ENCODE results near the gene CHST9. TPM values are rescaled to one million over a fixed set of nuclear protein-coding genes. Genes with fewer than 3 reads are reported as not detected.

CHST9 gene
- total and polyA plus RNA-seq, 2 experiments from 2014 or later = 9.8 to 32.7 TPM

DNA sequence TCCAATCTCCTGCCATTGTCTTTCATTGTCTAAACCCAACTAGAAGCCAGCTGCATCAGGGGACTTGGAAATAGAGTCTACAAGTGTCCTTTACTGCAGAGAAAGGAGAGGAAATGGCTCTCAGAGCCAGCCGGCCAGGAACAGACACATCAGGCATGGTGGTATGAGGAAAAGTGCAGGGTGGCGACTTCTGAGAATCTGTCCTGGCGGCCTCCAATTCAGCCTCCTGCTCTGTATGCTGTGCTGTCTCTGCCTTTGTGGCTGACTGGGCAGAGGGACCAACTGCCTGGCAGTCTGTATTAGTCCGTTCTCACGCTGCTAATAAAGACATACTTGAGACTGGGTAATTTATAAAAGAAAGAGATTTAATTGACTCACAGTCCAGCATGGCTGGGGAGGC is 282.8 kb downstream of the CHST9 start:
- Histone ChIP-seq H3K4me2 (no peak overlapping the region), H3K9me2 (replicated peaks; ENCODE audit: insufficient read depth) (no peaks in the 10 kb centered on the region), H3K27ac (no peak overlapping the region), H3K4me3 (no peak overlapping the region), H3K27me3 (no peaks in the 10 kb centered on the region), H3K4me1 (ENCODE audit: insufficient read depth) (no peaks in the 10 kb centered on the region), H2AFZ (no peak overlapping the region), H3K36me3 (replicated peaks; ENCODE audit: insufficient read depth, low read depth) (no peaks in the 10 kb centered on the region), H4K20me1 (ENCODE audit: insufficient read depth, poor library complexity, severe bottlenecking) (no peaks in the 10 kb centered on the region), H3K9me3 (ENCODE audit: low read depth) (no peaks in the 10 kb centered on the region), H3K79me2 (no peaks in the 10 kb centered on the region)
- TF ChIP-seq, protein P1, sequence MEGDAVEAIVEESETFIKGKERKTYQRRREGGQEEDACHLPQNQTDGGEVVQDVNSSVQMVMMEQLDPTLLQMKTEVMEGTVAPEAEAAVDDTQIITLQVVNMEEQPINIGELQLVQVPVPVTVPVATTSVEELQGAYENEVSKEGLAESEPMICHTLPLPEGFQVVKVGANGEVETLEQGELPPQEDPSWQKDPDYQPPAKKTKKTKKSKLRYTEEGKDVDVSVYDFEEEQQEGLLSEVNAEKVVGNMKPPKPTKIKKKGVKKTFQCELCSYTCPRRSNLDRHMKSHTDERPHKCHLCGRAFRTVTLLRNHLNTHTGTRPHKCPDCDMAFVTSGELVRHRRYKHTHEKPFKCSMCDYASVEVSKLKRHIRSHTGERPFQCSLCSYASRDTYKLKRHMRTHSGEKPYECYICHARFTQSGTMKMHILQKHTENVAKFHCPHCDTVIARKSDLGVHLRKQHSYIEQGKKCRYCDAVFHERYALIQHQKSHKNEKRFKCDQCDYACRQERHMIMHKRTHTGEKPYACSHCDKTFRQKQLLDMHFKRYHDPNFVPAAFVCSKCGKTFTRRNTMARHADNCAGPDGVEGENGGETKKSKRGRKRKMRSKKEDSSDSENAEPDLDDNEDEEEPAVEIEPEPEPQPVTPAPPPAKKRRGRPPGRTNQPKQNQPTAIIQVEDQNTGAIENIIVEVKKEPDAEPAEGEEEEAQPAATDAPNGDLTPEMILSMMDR (IDR thresholded peaks at IDR 0.05; ENCODE audit: poor library complexity) = no peak
- no peak for TF ChIP-seq EZH2phosphoT487 (IDR thresholded peaks at IDR 0.05; ENCODE audit: low read depth, severe bottlenecking, unreplicated experiment)
- TF ChIP-seq EZH2 (IDR thresholded peaks at IDR 0.05; ENCODE audit: borderline replicate concordance) = no peak
- 99% methylated on average over 5 of the region's 5 CpGs for WGBS (ENCODE audit: low lambda C conversion rate, missing lambda C conversion rate)
- DNase-seq (ENCODE audit: low spot score) = no peak

DNA sequence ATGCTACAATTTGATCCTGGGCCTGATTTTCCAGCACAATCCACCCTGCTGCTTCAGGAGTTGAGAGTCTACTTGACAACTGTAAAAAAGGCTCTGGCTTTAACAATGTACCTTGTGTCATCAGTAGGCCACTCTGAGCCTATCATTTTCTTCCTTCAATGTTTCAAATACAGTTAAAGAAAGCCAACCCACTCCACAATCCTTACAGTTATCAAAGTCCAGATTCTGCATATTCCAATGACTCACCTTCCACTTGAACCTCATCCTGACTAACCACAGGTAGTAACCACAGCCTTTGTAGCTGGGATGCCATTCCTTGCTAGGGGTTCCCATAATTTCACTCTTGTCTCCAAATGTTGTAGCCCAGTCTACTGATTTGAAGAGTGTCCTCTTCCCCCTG is 284.1 kb downstream of the CHST9 start:
- Histone ChIP-seq H4K20me1 (ENCODE audit: insufficient read depth, poor library complexity, severe bottlenecking) (no peaks in the 10 kb centered on the region), H3K9me3 (ENCODE audit: low read depth) (no peaks in the 10 kb centered on the region), H3K27ac (no peak overlapping the region), H3K27me3 (no peaks in the 10 kb centered on the region), H3K4me3 (no peak overlapping the region), H3K4me1 (ENCODE audit: insufficient read depth) (no peaks in the 10 kb centered on the region), H3K4me2 (no peak overlapping the region), H3K36me3 (replicated peaks; ENCODE audit: insufficient read depth, low read depth) (no peaks in the 10 kb centered on the region), H3K9me2 (replicated peaks; ENCODE audit: insufficient read depth) (no peaks in the 10 kb centered on the region), H2AFZ (no peak overlapping the region), H3K79me2 (no peaks in the 10 kb centered on the region)
- peak; percentile 5 for DNase-seq (ENCODE audit: low spot score)
- TF ChIP-seq, protein P1 (IDR thresholded peaks at IDR 0.05; ENCODE audit: poor library complexity) = no peak
- TF ChIP-seq EZH2phosphoT487 (IDR thresholded peaks at IDR 0.05; ENCODE audit: low read depth, severe bottlenecking, unreplicated experiment) (no peak), EZH2 (IDR thresholded peaks at IDR 0.05; ENCODE audit: borderline replicate concordance) (no peak)

DNA sequence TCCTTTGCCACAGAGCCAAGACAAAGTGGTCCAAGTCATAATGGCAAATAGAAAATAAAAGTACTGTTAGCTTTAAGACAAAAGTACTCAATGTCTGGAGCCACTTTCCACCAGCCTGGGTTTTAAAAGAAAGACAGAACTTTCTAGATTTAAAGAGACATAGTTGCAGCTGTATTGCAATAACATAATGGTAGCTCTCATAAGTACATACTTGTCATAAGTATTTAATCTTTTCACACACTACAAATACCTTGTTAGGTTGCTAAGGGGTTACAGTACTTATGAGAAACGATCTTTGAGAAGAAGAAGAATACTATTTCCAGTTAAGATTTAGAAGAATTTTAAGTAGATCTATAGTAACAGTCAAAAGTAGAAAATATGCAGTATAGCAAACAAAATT is 290.7 kb downstream of the CHST9 start:
- Histone ChIP-seq H3K9me2 (replicated peaks; ENCODE audit: insufficient read depth) (no peaks in the 10 kb centered on the region), H3K9me3 (ENCODE audit: low read depth) (no peaks in the 10 kb centered on the region), H3K4me3 (no peak overlapping the region), H3K27me3 (no peaks in the 10 kb centered on the region), H4K20me1 (ENCODE audit: insufficient read depth, poor library complexity, severe bottlenecking) (no peaks in the 10 kb centered on the region), H3K4me1 (ENCODE audit: insufficient read depth) (no peaks in the 10 kb centered on the region), H3K36me3 (replicated peaks; ENCODE audit: insufficient read depth, low read depth) (no peaks in the 10 kb centered on the region), H2AFZ (no peak overlapping the region), H3K79me2 (no peaks in the 10 kb centered on the region), H3K27ac (no peak overlapping the region), H3K4me2 (no peak overlapping the region)
- no peak for DNase-seq (ENCODE audit: low spot score)
- 79% methylated on average over 1 of the region's 1 CpG for WGBS (ENCODE audit: low lambda C conversion rate, missing lambda C conversion rate)
- TF ChIP-seq EZH2 (IDR thresholded peaks at IDR 0.05; ENCODE audit: borderline replicate concordance) (no peak), EZH2phosphoT487 (IDR thresholded peaks at IDR 0.05; ENCODE audit: low read depth, severe bottlenecking, unreplicated experiment) (no peak)
- TF ChIP-seq, protein P1 (IDR thresholded peaks at IDR 0.05; ENCODE audit: poor library complexity) = no peak

DNA sequence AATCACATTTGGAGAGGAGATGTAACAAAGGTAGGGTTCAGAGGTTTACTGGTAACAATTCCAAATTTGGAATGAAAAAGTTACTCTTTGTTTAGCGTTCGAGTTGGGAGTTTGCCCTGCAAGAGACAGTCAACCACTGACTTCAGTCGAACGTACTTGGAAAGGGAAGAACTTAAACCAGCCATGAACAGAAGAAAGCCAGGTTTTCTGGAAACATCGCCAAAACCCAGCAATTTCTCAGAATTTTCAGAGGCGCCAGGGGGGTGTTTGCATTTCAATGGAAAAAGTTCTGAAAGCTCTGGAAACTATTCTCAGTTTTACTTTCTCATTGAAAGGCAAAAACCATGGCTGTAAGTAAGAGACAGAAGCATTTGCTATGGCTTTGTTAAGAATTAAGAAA is 291.1 kb downstream of the CHST9 start:
- H3K27ac ChIP-seq = no peak overlapping the region
- H3K4me2 ChIP-seq = no peak overlapping the region
- WGBS (ENCODE audit: low lambda C conversion rate, missing lambda C conversion rate) = 55% methylated on average over 6 of the region's 6 CpGs
- H2AFZ ChIP-seq = no peak overlapping the region
- no peaks in the 10 kb centered on the region for H3K4me1 ChIP-seq (ENCODE audit: insufficient read depth)
- H3K4me3 ChIP-seq = no peak overlapping the region
- no peaks in the 10 kb centered on the region for H3K27me3 ChIP-seq
- no peak for DNase-seq (ENCODE audit: low spot score)
- no peaks in the 10 kb centered on the region for H3K79me2 ChIP-seq
- no peaks in the 10 kb centered on the region for H4K20me1 ChIP-seq (ENCODE audit: insufficient read depth, poor library complexity, severe bottlenecking)
- H3K9me3 ChIP-seq (ENCODE audit: low read depth) = no peaks in the 10 kb centered on the region
- TF ChIP-seq EZH2 (IDR thresholded peaks at IDR 0.05; ENCODE audit: borderline replicate concordance) (no peak), EZH2phosphoT487 (IDR thresholded peaks at IDR 0.05; ENCODE audit: low read depth, severe bottlenecking, unreplicated experiment) (no peak)
- TF ChIP-seq, protein P1 (IDR thresholded peaks at IDR 0.05; ENCODE audit: poor library complexity) = no peak
- no peaks in the 10 kb centered on the region for H3K36me3 ChIP-seq (replicated peaks; ENCODE audit: insufficient read depth, low read depth)
- H3K9me2 ChIP-seq (replicated peaks; ENCODE audit: insufficient read depth) = no peaks in the 10 kb centered on the region

Measured in hepatocyte (in vitro differentiated cells).